Inferior parietal cortex (tissue), 1 donor: ENCODE measurements around the gene RHOB.
"Not testable (repeated sequence)": the region's sequence is repeated elsewhere in the genome, so short reads cannot be mapped to it uniquely, and the experiment has no call there.

Source experiments
- DNase-seq: peaks from one replicate; pipeline ENCODE4 v3.0.0-alpha.2; 2016; ENCODE audit errors: extremely low spot score

The RHOB gene

DNA sequence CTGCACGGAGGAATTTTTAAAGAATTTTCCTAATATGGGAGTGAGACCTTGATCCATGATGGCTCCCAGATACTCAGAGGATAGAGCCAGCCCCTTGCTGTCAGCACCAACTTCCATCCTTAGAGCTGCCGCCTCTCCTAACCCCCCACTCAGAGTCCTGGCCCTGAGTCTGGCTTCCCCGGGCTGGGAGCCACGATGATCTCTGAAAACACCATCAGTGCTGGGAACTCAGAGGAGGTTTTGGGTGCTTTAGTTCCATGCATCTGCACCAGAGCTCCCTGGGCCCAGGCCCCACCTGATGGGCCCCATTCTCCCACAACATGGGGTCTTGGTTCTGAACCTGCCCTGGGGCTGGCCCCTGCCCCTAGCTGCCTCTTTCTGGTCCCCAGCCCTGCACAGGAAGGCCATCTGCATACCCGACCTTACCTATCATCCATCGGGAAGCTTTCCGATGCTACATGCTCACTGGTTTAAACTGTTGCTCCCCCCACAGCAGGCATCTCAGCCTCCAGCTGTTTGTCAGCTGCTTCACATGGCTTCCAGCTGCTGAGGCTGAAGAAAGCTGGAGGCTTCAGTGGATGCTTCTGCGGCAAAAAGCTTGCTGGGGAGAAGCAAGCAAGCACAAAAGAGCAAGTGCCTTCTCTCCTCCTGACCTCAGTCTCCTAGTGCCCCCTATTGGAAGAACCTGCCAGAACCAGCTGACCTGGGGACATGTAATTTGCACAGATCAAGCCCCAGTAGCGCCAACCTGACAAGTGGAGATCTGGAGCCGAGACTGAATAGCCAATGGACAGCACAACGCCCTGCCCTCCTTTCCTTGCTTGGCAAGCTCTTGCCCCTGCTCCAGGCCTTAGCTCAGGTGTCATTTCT lies 24.2 kb upstream of the RHOB start:
- DNase-seq = no peak

GRCh38 chr2:20423359-20423758 lies 23.5 kb upstream of the RHOB start:
- DNase-seq = no peak

GRCh38 chr2:20423847-20424246 lies 23.0 kb upstream of the RHOB start:
- no peak for DNase-seq

DNA sequence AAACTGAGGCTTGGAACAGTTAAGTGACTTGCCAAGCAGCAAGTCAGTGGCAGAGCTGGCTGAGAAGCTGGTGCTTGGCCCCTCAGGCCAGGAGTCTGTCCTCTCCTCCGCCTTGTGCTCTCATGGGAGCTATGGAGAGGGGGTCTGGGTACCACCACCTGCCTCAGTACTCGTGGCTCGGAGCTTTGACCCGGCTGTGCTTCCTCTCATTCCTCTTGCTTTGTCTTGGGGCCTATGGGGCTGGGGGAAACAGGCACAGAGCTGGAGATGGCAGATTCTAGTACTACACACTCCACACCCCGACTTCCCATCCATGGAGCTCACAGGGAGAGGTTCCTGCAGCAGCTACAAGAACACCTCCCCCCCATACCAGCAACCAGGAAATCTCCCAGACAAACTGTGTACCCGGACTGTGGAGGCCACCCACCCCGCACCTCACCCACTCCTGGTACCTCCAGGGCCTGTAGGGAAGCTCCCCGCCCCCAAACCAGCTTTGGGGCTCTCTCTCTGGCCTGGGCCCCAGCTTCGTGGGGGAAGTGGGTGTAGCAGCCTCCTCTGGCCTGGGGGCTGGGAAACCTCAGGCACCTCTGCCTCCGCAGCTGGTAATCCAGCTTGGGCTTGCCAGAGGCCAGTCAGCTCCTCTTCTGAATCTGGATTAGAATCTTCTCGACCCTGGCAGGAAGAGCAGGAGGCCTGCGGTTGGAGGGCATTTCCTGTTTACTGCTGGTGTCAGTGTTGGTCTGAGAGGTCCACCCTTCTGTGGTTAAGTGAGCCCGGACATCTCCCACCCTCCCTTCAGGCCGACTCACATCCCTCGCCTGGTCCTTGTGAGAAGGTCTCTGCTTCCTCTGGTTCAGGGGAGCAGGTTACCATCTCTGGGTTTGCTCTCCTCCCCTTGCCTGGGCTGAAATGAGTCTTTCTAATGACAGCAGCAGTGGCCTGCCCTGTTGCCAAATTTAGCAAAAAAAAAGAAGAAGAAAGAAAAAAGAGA lies 22.3 kb upstream of the RHOB start:
- no peak for DNase-seq

GRCh38 chr2:20425371-20425881 lies 21.4 kb upstream of the RHOB start:
- no peak for DNase-seq

GRCh38 chr2:20425884-20426283 lies 21.0 kb upstream of the RHOB start:
- DNase-seq = no peak

DNA sequence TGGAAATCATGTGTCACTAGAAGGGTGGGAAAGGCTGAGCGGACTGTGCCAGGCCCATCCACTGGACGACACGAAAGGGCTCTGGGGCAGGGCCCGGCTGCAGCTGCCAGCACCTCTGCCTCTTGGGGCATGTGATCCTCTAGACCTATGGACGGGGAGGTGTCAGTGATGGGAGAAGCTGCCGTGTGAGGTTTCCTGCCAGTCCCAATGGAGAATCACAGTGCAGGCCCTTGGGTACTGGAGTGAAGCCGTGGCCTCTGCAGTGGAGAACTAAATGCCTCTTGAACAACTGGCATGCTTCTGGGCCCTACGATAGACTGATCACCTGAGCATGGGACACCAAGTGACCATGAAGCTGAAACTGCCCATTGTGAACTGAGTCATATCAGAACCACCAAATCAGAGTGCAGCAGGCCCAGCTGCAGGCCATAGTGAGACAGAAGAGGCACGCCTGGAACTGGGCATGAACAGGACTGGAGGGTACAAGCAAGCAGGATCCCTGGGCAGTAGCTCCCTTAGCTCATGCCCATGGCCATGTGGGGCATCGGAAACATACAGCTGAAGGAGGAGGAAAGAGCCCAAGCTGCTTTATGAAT lies 18.8 kb upstream of the RHOB start:
- DNase-seq = no peak

GRCh38 chr2:20428717-20429490 lies 18.0 kb upstream of the RHOB start:
- no peak for DNase-seq

GRCh38 chr2:20429528-20429927 lies 17.3 kb upstream of the RHOB start:
- no peak for DNase-seq

- DNase-seq = no peak
These were observed 16.8 kb upstream of the RHOB start for GRCh38 chr2:20430035-20430434.

- DNase-seq = no peak
These were observed 16.2 kb upstream of the RHOB start for GRCh38 chr2:20430461-20431300.

DNA sequence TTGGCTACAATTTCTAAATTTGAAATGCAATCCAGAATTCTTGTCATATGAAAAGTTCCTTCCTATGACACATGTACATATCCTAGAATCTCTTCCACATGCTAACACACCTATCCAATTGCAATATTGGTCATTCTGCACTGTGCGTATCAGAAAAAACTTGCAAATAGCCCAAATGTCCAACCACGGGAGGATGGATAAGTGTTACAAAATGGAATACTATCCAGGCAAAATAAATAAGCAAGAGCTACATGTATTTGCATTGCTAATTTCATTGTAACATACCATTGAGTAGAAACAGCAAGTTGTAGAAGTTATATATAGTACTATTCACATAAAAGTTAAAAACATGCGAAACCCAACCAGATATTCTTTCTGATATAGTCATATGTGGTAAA lies 15.6 kb upstream of the RHOB start:
- no peak for DNase-seq

DNA sequence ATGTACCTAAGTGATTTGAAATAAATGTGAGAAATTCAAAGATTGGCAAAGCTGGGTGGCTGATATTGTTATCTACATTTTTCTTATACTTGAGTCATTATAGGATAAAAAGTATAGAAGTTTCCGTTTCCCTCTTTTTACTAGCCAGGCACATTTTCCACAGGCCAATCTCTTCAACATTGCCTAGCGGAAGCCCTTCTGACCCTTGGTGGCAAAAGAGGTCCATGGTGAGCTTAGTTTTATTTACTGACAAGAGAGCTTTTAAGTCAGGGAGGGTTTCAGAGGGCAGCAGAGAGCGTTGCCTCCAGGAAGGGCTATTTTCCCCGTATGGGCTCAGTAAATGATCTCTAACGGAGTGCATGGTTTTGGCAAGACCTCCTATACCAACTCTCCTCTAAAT lies 15.1 kb upstream of the RHOB start:
- DNase-seq = no peak

DNA sequence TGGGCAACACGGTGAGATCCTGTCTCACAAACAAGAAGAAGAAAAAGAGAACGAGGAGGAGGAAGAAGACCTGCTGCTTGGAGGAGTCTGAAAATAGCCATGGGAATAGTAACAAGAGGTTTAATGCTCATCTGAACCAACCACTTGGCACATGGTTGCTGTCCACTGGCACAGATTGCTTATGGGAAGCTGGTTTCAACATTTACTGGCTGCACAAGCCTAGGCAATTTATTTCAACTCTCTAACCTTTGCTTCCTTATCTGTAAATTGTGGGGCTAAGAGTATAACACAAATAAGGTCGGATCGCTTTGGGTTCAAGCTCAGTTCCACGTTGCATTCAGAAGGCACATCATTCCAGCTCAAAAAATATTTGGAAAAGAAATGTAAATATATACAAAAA lies 14.2 kb upstream of the RHOB start:
- DNase-seq = no peak

- DNase-seq = no peak
These were observed 13.6 kb upstream of the RHOB start for GRCh38 chr2:20433249-20433648.

DNA sequence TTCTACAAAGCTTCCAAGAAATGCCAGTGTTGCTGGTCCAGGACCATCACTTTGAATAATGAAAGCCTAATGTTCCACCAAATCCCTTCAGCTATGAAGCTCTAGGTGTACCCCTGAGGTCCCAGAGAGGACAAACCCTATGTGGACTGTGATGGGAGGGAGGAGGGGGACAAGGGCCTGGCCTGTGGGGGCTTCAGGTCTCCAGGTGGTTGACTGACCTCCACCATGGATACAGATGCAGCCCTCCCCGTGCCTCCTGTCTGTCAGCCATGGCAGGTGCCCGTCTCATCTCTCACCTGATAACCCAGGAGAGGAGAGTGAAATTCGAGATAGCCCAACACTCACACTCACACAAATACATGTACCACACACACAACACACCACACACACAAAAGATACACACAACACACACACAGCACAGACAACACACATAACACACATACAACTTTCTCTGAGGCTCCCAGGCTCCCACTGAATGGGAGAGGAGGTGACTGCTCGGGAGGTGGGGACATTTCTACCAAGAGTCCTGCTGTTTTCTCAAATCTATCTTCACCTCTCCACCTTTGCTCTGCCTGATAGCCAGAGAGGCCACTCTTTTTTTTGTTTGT lies 12.8 kb upstream of the RHOB start:
- DNase-seq = no peak

DNA sequence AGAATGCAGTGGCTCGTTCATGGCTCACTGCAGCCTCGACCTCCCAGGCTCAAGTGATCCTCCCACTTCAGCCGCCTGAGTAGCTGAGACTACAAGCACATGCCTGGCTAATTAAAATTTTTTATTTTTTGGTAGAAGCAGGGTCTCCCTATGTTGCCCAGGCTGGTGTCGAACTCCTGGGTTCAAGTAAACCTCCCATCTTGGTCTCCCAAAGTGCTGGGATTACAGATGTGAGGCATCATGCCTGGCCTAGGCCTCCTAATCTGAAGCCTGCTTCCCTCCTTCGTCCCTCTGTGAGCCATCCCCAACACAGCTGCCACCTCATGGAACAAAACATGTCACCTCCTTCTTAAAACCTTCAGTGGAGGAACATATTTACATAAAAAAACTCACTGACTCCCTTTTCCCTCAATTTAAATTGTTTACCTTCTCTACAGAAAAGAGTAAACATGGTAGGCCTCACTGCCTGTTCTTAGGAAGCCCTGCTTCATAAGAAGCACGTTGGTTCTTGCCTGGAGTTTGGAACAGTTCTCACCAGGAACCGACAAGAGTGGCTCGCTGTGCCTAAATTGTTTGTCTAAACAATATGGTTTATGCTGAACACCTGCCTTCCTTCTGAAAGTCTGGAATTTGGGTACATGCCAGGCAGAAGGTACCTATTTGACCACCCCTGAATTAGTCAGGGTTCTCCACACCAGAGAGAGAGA lies 12.1 kb upstream of the RHOB start:
- no peak for DNase-seq

DNA sequence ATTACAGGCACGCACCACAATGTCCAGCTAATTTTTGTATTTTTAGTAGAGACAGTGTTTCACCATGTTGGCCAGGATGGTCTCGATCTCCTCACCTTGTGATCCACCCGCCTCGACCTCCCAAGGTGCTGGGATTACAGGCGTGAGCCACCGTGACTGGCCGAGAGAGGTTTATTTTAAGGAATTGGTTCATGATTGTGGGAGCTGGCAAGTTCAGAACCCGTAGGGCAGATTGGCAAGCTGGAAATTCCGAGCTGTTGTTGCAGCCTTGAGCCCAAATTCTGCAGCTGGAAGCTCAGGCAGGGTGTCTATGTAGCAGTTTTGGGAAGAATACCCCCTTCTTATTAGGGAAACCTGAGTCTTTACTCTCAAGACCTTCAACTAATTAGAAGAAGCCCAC lies 11.4 kb upstream of the RHOB start:
- not testable (repeated sequence) for DNase-seq
